Adrenal gland (tissue), 5 donors: ENCODE measurements around the gene NCOA1.

Experiments used
- CTCF ChIP-seq, 6 experiments: fragments of 450-650 bp in 4 of 6; fragments of 200-600 bp in 2 of 6; sonication (generic) in 1 of 6; IDR thresholded peaks; 1 replicate in 5 of 6; 2 replicates in 1 of 6; pipeline versions ENCODE4 v1.5.1 to v1.8.0; 2016 to 2021; ENCODE audit warnings: antibody characterized with exemption in 6 of 6, mild to moderate bottlenecking in 2 of 6, moderate library complexity in 1 of 6
- POLR2A ChIP-seq, 2 donors: fragments of 450-650 bp; IDR thresholded peaks; one replicate each; pipeline ENCODE4 v1.6.1; 2017; ENCODE audit warnings: antibody characterized with exemption in 2 of 2, mild to moderate bottlenecking in 2 of 2, moderate library complexity in 1 of 2
- donor health status: DM: no; HTN: no; CAD: no.

- no peak for TF ChIP-seq CTCF (IDR thresholded peaks at IDR 0.05)
- no peak for TF ChIP-seq POLR2A (IDR thresholded peaks at IDR 0.05)
Measured at GRCh38 chr2:24539258-24539657, 48.2 kb downstream of the NCOA1 start.
